ENCODE measurements around the gene SNCAIP.

Gene SNCAIP

DNA sequence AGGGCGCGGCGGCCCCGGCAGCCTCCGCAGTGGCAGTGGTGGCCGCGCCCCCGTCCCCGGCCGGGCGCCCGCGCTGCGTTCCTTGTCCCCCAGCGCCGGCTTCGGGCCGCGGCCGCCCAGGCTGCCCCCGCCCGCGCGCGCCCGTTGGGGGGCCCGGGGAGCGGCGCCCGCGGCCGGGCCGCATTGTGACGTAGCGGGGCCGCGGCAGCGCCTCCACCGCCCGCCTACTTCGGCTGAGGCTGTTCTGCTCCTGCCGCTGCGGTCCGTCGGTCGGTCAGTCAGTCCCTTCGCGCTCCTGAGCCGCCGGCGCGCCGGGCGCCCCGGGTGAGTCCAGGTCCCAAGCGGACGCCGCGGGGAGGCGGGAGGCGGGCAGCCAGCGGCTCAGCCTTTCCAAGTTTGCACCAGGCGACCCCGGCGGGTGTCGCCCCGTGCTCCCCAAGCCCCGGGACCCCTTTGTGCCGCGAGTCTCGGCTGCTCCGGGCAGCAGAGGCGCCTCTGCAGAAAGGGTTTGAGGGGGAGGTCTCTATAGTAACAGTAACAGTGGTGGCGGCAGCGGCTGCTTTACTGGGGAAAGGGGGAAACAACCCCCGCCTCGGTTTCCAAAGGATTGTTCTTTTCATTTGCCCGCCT lies at the start of gene SNCAIP:
TSS of gene SNCAIP (plus strand) at position 277 of the 630 bp plus-strand sequence. CDS start 78,898 bp downstream, outside the sequence.
- DNase-seq (ENCODE audit: low read depth in 2 of 2), result no peak

DNA sequence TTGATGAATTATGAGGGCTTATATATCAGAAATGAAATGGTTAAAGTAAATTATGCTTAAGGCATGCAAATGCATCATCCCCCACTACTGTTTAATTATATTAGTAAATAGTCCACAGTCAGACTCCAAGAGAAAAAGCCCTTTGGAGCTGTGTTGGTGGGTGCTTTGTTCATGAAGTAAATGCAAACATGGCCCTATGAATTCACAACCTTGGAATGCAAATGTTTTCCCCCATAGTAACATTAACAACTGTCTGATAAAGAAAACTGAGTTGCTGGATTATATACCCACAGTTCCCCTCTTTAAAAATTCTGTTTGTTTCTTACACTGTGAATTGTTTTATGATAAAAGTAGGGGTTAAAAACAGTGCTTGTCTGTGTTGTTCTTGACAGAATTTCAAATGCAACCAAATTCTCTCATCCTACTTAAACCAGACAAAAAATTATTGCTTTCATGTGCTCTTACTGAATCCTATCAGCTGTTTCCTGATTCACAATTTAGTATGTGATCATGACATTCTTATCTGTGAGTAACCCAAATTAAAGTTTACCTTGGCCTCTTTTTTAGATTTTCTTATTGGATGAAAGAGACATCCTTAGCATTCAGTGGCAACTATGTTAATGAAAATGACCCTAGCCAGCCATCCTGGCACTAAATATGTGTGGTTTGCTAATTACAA lies 48.5 kb upstream of the SNCAIP start:
- no peak for DNase-seq (ENCODE audit: low read depth in 2 of 2)

DNA sequence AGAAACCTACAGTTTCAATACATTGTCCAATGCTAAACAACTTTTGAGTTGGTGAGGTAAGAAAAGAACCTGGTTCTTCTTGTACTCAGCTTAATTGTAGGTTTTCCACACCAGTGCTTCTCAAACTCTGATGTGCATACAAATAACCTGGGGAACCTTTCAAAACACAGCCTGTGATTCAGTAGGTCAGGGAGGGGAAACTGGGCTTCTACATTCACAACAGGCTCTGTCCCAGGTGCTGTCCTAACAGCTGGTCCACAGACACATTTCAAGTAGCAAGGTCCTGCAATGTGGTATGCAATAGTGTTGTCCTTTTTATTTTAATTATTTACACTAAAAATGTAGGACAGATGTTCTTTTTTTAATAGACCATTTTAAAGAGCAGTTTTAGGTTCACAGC lies 47.4 kb upstream of the SNCAIP start:
- no peak for DNase-seq (ENCODE audit: low read depth in 2 of 2)

GRCh38 chr5:122267185-122267584 lies 44.9 kb upstream of the SNCAIP start:
- no peak for DNase-seq (ENCODE audit: low read depth in 2 of 2)

DNA sequence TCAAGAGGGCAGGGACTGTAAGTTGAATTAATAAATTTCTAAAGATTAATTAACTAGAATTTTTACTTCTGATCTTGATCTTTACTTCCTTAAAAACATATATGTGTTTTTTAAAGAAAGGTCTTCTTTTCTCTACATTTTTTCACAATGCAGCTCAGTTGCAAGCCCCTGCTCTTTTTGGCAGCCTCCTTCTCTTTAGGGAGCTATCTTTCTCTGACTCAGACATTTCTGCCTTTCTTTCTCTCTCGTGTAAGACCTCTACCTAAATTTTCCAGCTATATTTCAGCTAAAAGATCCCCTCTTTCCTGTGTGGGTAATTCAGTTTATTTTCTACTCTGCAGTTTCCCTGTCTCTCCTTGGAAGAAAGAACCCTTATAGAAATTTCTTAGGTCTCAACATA lies 38.3 kb upstream of the SNCAIP start:
- DNase-seq (ENCODE audit: low read depth in 2 of 2), result no peak

DNA sequence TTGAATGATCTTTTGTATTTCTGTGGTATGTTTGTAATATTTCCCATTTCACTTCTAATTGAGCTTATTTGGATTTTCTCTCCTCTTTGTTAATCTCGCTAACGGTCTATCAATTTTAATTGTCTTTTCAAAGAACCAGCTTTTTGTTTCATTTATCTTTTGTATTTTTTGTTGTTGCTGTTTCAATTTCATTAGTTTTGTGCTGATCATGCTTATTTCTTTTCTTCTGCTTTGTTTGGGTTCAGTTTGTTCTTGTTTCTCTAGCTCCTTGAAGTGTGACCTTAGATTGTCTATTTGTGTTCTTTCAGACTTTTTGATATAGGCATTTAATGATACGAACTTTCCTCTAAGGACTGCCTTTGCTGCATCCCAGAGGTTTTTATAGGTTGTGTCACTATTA lies 28.4 kb upstream of the SNCAIP start:
- DNase-seq (ENCODE audit: low read depth in 2 of 2), result no peak

DNA sequence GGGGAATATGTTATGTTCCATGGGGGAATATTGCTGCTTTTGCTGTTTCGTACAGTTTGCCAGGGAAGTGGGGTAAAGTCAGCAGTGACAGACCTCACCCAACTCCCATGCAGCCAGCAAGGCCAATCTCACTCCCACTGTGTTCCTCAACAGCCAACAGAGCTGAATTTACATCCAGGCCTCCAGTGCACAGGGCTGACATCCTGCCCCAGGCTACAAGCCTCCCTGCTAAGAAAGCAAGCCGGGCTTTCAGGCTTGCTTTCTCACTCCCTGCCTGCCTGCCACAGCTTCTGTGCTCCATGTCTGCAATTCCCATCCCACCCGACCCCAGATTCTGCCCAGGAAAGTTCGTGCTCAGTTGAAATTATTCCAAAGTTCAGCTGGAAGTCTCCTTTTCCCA lies 25.5 kb upstream of the SNCAIP start:
- DNase-seq (ENCODE audit: low read depth in 2 of 2), result no peak

DNA sequence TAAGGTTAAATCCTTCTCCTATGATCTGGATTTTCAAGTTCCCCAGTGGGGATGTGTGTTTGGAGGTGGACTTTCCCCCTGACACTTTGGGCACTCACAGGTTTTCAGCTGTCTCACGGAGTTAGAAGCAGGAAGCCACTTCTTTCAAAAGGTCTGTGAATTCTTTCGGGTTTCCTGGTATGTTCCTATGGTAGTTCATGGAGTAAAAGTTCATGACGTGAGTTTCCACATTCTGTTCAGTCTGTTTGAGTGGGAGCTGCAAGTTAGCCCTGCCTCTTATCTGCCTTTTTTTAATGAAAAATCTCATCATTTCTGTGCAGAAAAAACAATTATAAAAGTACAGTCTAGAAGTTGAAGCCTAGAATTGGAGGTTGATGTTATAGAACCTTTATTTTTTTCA lies 24.9 kb upstream of the SNCAIP start:
- no peak for DNase-seq (ENCODE audit: low read depth in 2 of 2)

GRCh38 chr5:122291000-122291901 lies 20.8 kb upstream of the SNCAIP start:
- DNase-seq (ENCODE audit: low read depth in 2 of 2), result no peak

- DNase-seq (ENCODE audit: low read depth in 2 of 2), result no peak
Measured at GRCh38 chr5:122292332-122292731, 19.7 kb upstream of the SNCAIP start.

DNA sequence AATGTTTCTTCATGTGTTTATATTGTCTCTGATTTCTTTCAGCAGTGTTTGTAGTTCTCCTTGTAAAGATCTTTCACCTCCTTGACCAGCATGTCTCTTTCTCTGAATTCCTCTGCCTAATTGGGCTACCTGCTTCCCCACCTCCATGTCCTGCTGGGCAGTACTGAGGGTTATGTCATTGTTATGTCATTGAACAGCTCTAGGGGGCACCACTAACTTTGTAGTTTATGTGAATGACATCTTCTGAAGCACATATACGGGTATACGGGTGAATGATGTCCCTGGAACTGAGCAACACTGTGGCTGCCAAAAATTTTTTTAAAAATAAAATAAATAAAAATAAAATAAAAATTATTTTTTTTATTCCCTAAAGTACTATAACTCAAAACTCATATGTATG lies 16.9 kb upstream of the SNCAIP start:
- no peak for DNase-seq (ENCODE audit: low read depth in 2 of 2)

DNA sequence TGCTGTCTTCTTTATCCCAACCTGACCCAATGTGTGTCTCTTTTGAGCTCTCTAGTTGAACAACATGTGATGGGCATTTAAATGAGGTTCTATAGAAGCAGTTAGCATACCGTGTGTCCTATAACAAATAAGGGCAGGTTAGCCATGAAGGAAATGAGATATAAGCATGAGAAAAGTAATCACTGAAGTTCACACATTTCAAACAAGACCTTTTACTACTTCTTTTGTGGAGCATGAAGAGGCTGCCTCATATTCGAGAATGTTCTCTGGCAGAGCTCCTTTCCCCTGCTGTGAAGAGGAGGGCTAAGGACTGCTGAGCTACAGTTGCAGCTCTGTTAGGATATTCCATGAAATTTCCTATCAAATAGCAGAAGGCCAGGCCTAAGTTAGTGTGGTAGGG lies 15.2 kb upstream of the SNCAIP start:
- no peak for DNase-seq (ENCODE audit: low read depth in 2 of 2)

DNA sequence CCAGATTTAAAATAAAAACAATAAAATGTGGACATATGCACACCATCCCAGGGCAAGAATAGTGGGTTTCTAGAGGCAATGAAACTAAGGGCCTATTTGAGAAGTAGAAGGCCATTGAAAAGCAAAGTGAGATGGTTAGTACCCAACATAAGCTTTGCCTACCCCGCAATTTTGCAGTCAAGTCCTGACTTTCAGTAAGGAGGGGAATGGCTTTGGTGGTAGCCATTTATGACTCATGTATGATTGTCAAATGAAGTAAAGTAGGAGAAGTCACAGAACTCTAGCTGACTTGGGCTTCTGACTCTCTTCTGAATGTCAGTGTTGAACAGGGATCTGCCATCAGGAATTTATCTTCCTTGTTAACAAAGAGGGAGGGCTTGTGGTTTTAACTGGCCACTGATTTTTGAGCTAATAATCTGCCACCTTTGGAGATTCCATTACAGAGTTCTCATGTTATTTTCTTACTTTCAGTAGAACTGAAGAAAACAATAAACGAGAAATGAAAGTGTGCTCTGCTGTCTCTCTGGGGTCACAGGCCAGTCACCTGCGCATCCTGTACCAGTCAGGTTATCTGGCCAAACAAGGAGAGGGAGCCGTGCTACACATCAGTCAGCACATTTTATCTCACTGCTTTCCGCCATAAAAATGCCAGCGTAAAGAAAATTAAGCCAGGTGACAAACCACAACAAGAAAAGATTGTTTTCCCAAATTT lies 14.3 kb upstream of the SNCAIP start:
- DNase-seq (ENCODE audit: low read depth in 2 of 2), result no peak

- no peak for DNase-seq (ENCODE audit: low read depth in 2 of 2)
Measured at GRCh38 chr5:122300374-122300773, 11.7 kb upstream of the SNCAIP start.

DNA sequence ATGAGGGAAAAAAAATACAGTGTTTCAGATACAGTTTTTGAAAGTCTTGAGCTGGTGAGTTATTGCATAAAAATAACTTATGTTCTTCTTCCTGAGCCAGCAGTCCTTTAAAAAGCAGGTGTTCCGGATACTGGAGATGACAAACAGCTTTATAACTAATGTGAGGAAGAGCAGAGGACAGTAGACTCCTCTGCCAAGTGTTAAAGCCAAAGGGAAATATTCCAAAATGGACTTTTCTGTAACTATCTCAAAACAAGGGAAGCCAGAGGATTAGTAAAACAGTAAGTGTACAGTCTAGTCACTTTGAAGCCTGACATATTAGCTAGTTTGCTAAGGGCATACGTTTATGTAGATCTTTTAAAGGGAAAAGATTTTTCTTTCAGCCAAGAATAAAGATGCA lies 11.0 kb upstream of the SNCAIP start:
- DNase-seq (ENCODE audit: low read depth in 2 of 2), result no peak

DNA sequence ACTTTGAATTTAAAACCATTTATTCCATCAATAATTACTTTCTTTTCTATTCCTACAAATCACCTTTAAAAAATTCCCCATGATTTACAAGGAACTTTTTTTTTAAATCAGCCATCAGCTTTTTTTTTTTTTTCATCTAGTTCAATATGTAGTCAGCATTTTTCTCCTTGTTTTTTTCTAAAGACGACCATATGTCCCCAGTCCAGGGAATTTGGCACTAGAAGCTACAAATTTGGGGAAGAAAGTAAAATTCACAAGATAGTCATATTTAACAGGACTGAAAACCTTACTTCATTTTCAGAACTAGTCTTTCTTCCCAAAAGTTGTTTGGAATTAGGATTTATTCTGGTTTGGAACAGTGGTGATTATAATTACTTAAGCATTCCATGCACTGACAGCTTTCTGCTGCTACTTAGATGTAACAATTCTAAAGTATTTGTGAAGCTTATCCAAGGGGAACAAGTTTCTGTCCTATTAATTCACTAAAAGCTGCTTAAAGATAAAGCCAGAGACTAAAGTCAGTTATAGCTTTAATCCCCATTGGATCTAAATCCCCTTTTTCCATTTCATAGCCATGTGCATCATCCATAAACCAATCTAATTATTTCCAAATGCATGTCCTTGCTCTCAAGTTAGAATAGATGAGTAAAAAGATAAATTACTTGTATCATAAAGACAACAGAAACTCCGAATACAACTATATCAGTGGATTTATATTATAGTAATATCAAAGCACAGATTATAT lies 7.4 kb upstream of the SNCAIP start:
- DNase-seq (ENCODE audit: low read depth in 2 of 2), result no peak

- DNase-seq (ENCODE audit: low read depth in 2 of 2), result no peak
Measured at GRCh38 chr5:122306461-122306860, 5.6 kb upstream of the SNCAIP start.

- no peak for DNase-seq (ENCODE audit: low read depth in 2 of 2)
Measured at GRCh38 chr5:122310889-122311288, 1.1 kb upstream of the SNCAIP start.

DNA sequence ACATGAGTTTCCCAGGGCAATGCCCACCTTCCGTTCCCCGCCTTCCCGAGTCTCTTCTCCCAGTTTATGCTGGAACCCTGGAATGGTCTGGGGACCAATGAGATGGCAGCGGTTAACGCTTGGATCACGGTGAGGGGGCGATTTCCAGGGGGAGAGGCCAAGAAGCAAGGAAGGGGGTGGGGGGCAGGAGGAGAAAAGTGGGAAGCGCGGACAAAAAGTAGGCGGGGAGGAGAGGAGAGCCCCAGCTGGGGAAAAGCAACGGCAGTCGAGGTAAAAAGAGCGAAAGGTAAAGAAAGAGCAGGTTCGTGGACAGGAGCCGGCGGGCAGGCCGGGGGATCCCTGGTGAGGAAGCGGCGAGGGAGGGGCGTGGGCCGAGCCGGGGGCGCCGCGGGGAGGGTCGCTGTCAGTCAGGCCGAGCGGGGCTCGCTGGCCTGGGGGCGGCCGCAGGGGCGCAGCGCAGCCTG lies 508 bp upstream of the SNCAIP start:
- DNase-seq (ENCODE audit: low read depth in 2 of 2), result no peak

- DNase-seq (ENCODE audit: low read depth in 2 of 2), result no peak
Measured at GRCh38 chr5:122312591-122313406, 762 bp downstream of the SNCAIP start.

Measured in activated CD8-positive, alpha-beta memory T cell treated with anti-CD3 and anti-CD28 coated beads for 4 hours (primary cell).